Transverse colon (tissue), 4 donors: ENCODE data around the gene LHX2. TPM values are rescaled to one million over a fixed set of nuclear protein-coding genes. Genes with fewer than 3 reads are reported as not detected.

Experiments
- DNase-seq: peaks from one replicate; pipeline ENCODE4 v3.0.0-alpha.2; 2019
- H3K27ac ChIP-seq, 4 donors: fragments of 200-600 bp; sonication (generic); 2 replicates each; pipeline ENCODE4 v1.5.1; 2016 to 2018; ENCODE audit warnings: inconsistent platforms in 4 of 4
- H3K27me3 ChIP-seq: fragments of 200-600 bp; sonication (generic); 2 replicates; pipeline ENCODE4 v1.5.1; 2017; ENCODE audit warnings: inconsistent platforms
- H3K36me3 ChIP-seq, 4 donors: fragments of 200-600 bp; sonication (generic); 2 replicates each; pipeline ENCODE4 v1.5.1; 2017 to 2019; ENCODE audit warnings: inconsistent platforms in 4 of 4
- H3K4me1 ChIP-seq, 4 donors: fragments of 200-600 bp; sonication (generic); 2 replicates each; pipeline ENCODE4 v1.5.1; 2017 to 2020; ENCODE audit warnings: inconsistent platforms in 4 of 4
- H3K4me3 ChIP-seq, 4 donors: fragments of 200-600 bp; sonication (generic); 1 replicate in 1 of 4; 2 replicates in 3 of 4; pipeline versions ENCODE4 v1.5.1 to v1.6.1; 2017 to 2019; ENCODE audit warnings: inconsistent platforms in 4 of 4
- H3K9me3 ChIP-seq, 2 donors: fragments of 200-600 bp; sonication (generic); 2 replicates each; pipeline ENCODE4 v1.5.1; 2017 to 2019; ENCODE audit warnings: inconsistent platforms in 2 of 2
- CTCF ChIP-seq, 5 experiments: fragments of 200-600 bp in 3 of 5; fragments of 450-650 bp in 2 of 5; sonication (generic) in 3 of 5; IDR thresholded peaks; 1 replicate in 2 of 5; 2 replicates in 3 of 5; pipeline ENCODE4 v1.5.1; 2016 to 2017; ENCODE audit warnings: antibody characterized with exemption in 5 of 5, inconsistent platforms in 3 of 5, mild to moderate bottlenecking in 2 of 5, moderate library complexity in 1 of 5
- EP300 ChIP-seq: sonication (generic); formaldehyde crosslinking; IDR thresholded peaks from one replicate; pipeline ENCODE4 v1.6.1; 2017; ENCODE audit warnings: antibody characterized with exemption, low read depth
- POLR2A ChIP-seq: fragments of 450-650 bp; IDR thresholded peaks from one replicate; pipeline ENCODE4 v1.6.1; 2016; ENCODE audit warnings: antibody characterized with exemption, mild to moderate bottlenecking, moderate library complexity
- POLR2AphosphoS5 ChIP-seq, 3 donors: sonication (generic); formaldehyde crosslinking; IDR thresholded peaks; one replicate each; pipeline ENCODE4 v1.6.1; 2016; ENCODE audit warnings: antibody characterized with exemption in 3 of 3
- WGBS, 2 donors: methylation state at CpG; one replicate each; pipeline ENCODE4 v1.1.5; 2018; ENCODE audit warnings: low coverage in 1 of 2; 5-methylcytosine and 5-hydroxymethylcytosine counted together
- in situ Hi-C, 4 donors: fragments of 200-750 bp; cut with MboI; loops; one replicate each; pipeline versions ENCODE4 v1.15.0 to v1.15.1; 2017; ENCODE audit warnings: low sequenced_read_pairs in 3 of 4, low pct_ligation_motif_present in 1 of 4, low pct_unique_long_range_greater_than_20kb in 1 of 4
- intact Hi-C: fragments of 100-400 bp; cut with DNase I; formaldehyde crosslinking; loops from one replicate; pipeline ENCODE4 v1.15.1; 2023; ENCODE audit warnings: low total_unique reads
- total RNA-seq, 4 donors: library from RNA; depleted of rRNA; stranded (reverse); fragments of >200 nt; gene quantifications; one replicate each; pipeline ENCODE4 v1.1.0, GENCODE V29; 2016

The LHX2 gene
- total RNA-seq, 4 donors from 2014 or later = not detected

GRCh38 chr9:124050955-124051354 lies 39.4 kb downstream of the LHX2 start:
- TF ChIP-seq POLR2A = no peak
- no peak for TF ChIP-seq EP300
- no peak for TF ChIP-seq POLR2AphosphoS5 (IDR thresholded peaks at IDR 0.05)
- no peak for TF ChIP-seq CTCF (IDR thresholded peaks at IDR 0.05)
- in situ Hi-C loops (no loop called here), intact Hi-C loops (no loop called here)
- Histone ChIP-seq H3K9me3 (no peaks in the 10 kb centered on the region), H3K4me1 (no peaks in the 10 kb centered on the region), H3K27me3 (peaks cover 29% of the 10 kb centered on the region), H3K4me3 (no peak overlapping the region), H3K36me3 (no peaks in the 10 kb centered on the region), H3K27ac (no peak overlapping the region)
- no peak for DNase-seq
- WGBS, 2 donors = 89% methylated on average over 1 of the region's 1 CpG; no CpG with 5 or more reads in 1 of the 2 donors

GRCh38 chr9:124052401-124052800 lies 40.8 kb downstream of the LHX2 start:
- intact Hi-C loops = no loop called here
- WGBS, 2 donors = 87 to 93% methylated on average over 2 to 5 of the region's 5 CpGs
- Histone ChIP-seq H3K27ac (no peak overlapping the region), H3K27me3 (peaks cover 28% of the 10 kb centered on the region), H3K36me3 (no peaks in the 10 kb centered on the region), H3K4me1 (no peaks in the 10 kb centered on the region), H3K4me3 (no peak overlapping the region), H3K9me3 (no peaks in the 10 kb centered on the region)
- TF ChIP-seq POLR2A = no peak
- TF ChIP-seq EP300 = no peak
- no peak for TF ChIP-seq POLR2AphosphoS5 (IDR thresholded peaks at IDR 0.05)
- no peak for TF ChIP-seq CTCF (IDR thresholded peaks at IDR 0.05)
- DNase-seq = no peak
- in situ Hi-C loops = no loop called here

GRCh38 chr9:124054582-124055227 lies 43.1 kb downstream of the LHX2 start:
- in situ Hi-C loops (no loop called here), intact Hi-C loops (no loop called here)
- no peak for DNase-seq
- peaks cover 35% of the 10 kb centered on the region for H3K27me3 ChIP-seq
- H3K4me3 ChIP-seq = no peak overlapping the region
- TF ChIP-seq EP300 (no peak), CTCF (IDR thresholded peaks at IDR 0.05) (no peak), POLR2AphosphoS5 (IDR thresholded peaks at IDR 0.05) (no peak), POLR2A (no peak)
- 59% methylated on average over 7 of the region's 7 CpGs; no CpG with 5 or more reads in 1 of the 2 donors for WGBS, 2 donors
- no peaks in the 10 kb centered on the region for H3K4me1 ChIP-seq
- H3K36me3 ChIP-seq = no peaks in the 10 kb centered on the region
- H3K27ac ChIP-seq = no peak overlapping the region
- no peaks in the 10 kb centered on the region for H3K9me3 ChIP-seq

GRCh38 chr9:124060844-124061605 lies 49.5 kb downstream of the LHX2 start:
- Histone ChIP-seq H3K36me3 (no peaks in the 10 kb centered on the region), H3K27ac (no peak overlapping the region), H3K27me3 (peaks cover 31% of the 10 kb centered on the region), H3K4me1 (no peaks in the 10 kb centered on the region), H3K9me3 (no peaks in the 10 kb centered on the region), H3K4me3 (no peak overlapping the region)
- in situ Hi-C loops (no loop called here), intact Hi-C loops (no loop called here)
- 63 to 73% methylated on average over 7 to 21 of the region's 21 CpGs for WGBS, 2 donors
- no peak for DNase-seq
- no peak for TF ChIP-seq CTCF (IDR thresholded peaks at IDR 0.05)
- TF ChIP-seq POLR2AphosphoS5 (IDR thresholded peaks at IDR 0.05) = no peak
- TF ChIP-seq EP300 = no peak
- TF ChIP-seq POLR2A = no peak
